Thoracic aorta endothelial cell (primary cell): Measurements from ENCODE around the gene DNASE1L3. TPM values are rescaled to one million over a fixed set of nuclear protein-coding genes. Genes with fewer than 3 reads are reported as not detected.

Experiments
- total RNA-seq: library from RNA; depleted of rRNA; stranded (reverse); fragments of >200 nt; gene quantifications from 2 replicates; pipeline ENCODE4 v1.2.3, GENCODE V29; 2012

Gene DNASE1L3, protein sequence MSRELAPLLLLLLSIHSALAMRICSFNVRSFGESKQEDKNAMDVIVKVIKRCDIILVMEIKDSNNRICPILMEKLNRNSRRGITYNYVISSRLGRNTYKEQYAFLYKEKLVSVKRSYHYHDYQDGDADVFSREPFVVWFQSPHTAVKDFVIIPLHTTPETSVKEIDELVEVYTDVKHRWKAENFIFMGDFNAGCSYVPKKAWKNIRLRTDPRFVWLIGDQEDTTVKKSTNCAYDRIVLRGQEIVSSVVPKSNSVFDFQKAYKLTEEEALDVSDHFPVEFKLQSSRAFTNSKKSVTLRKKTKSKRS
- total RNA-seq, result 0.65 TPM in 1 of 2 replicates, not detected in the other

DNA sequence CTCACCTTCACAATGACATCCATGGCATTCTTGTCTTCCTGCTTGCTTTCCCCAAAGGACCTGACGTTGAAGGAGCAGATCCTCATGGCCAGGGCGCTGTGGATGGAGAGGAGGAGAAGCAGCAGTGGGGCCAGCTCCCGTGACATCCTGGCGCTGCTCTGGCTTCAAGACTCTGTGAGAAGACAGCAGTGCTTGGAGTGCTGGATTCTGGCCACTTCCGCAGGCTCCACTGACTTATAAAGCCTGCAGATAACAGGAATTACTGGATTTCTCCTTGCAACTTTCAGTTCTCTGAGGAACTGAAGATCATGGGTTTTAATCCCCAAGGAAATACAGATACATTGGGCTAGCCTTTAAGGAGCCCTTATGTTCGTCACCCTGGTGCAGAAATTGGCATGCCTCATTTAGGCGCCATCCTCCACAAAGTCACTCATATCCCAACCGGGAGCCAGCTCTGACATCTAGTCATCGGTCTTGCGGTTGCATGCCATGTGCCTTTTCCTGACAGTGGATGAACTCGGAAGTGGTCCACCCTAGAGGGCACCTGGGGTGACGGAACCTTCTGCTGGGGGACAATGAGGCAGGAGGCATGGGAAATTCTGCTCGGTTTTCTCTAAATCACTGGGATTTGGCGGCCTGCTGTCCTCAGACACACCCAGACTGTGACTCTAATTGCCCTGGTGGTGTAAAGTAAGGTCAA lies at the start of gene DNASE1L3:
DNASE1L3 (minus strand) TSS at position 212 of the 700 bp plus-strand sequence; CDS start at position 146, 66 bp downstream.

DNA sequence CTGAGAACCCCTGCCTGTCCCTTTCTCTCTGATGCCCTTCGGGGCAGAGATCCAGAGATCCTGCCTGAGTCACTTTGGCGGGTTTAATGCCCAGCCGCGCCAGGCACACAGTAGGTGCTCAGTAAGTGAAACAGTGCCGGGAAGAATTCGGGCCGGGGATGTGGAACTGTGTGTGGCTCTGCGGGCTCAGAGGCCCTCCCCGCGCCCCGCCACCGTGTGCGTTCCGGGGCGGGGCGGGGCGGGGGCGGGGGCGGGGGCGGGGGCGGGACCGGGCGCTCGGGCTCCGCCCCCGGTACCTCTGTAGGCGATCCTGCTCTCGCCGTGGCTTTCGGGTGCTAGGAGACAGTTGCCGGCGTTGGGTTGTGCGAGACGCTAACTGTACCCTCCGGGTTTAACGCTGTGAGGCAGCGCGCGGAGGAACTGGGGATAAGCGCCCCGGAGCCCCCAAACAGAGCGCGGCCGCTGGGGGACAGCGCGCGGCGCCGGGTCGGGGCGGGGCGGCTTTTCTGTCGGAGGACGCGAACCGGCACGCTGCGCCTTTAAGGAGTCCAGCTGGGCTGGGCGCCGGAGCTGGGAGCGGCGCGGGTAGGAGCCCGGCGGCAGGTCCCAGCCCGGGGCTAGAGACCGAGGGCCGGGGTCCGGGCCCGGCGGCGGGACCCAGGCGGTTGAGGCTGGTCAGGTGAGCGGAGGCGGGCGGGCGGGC lies 26.6 kb upstream of the DNASE1L3 start, which contains the start of gene ABHD6:
ABHD6 (plus strand) TSS at position 555 of the 703 bp plus-strand sequence. CDS start 18,795 bp downstream, outside the sequence.

Other genes with a start within 250 kb of the DNASE1L3 start
- 776 and 779 TPM in 2 replicates for gene FLNB, start 202.6 kb downstream of the DNASE1L3 start, total RNA-seq
- gene ABHD6, start 26.8 kb upstream of the DNASE1L3 start, total RNA-seq, result 6.0 and 7.3 TPM in 2 replicates
- 21.1 and 23.1 TPM in 2 replicates for gene RPP14, start 95.3 kb upstream of the DNASE1L3 start, total RNA-seq
- 6.3 and 8.1 TPM in 2 replicates for gene HTD2, start 95.5 kb upstream of the DNASE1L3 start, total RNA-seq
- gene PXK, start 121.9 kb upstream of the DNASE1L3 start, total RNA-seq, result 27.7 and 31.7 TPM in 2 replicates
- 72.2 and 73.8 TPM in 2 replicates for gene PDHB, start 222.9 kb upstream of the DNASE1L3 start, total RNA-seq